Left cardiac atrium (tissue), 4 donors: ENCODE measurements around the gene RALGPS2. TPM values are rescaled to one million over a fixed set of nuclear protein-coding genes. Genes with fewer than 3 reads are reported as not detected.
"Not testable (repeated sequence)": the region's sequence is repeated elsewhere in the genome, so short reads cannot be mapped to it uniquely, and the experiment has no call there.

Experiments used
- ATAC-seq, 2 donors: fragments of 200-7000 bp; cut with Tn5 transposase; one replicate each; pipeline ENCODE4 v1.9.1; 2020; ENCODE audit warnings: mild to moderate bottlenecking in 2 of 2, moderate library complexity in 2 of 2
- DNase-seq: peaks from one replicate; pipeline ENCODE4 v3.0.0-alpha.2; 2020
- intact Hi-C, 2 donors: fragments of 100-400 bp; cut with DNase I; formaldehyde crosslinking; loops; one replicate each; pipeline versions ENCODE4 v1.14.1 to v1.15.1; 2022 to 2023
- total RNA-seq, 2 donors: library from RNA; stranded (reverse); fragmentation: NEBNext Ultra II Directional; extraction: Animal tissue kit (Norgen Biotek cat#: 25700); gene quantifications; one replicate each; pipeline ENCODE4 v1.2.1, GENCODE V29; 2021
- donor health status: DM: no; HTN: yes; CAD: no.
- donor health status: DM: no; HTN: yes; CAD: no; lungs with severe emphysema.
- donor health status: DM: yes; HTN: yes; CAD: no.
- donor health status: Dilated cardiomyopathy.

Gene RALGPS2
- total RNA-seq, 2 donors from 2014 or later, result 9.6 to 17.6 TPM

GRCh38 chr1:178949866-178950265 is 224.8 kb downstream of the RALGPS2 start:
- DNase-seq, intact Hi-C loops, ATAC-seq: not testable (repeated sequence)

DNA sequence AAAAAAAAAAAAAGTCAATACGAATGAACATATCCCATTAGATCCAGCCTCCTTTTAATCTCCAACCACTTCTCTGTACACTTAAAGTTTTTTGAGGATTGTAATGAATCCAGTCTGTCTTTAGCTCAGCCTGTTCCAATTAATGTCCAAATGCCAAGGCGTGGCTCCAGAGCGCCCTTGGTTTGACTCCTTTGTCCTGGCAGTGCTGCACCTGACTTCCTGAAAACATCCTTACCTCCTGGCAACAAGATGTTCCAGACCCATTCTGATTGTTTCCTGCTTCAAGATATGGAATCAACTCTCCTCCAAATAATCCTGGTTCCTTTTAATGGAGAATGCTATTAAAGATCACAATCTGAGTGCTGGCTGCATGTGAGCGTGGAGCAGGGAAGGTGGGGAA is 226.6 kb downstream of the RALGPS2 start:
- ATAC-seq (no peak), DNase-seq (no peak)
- intact Hi-C loops, result no loop called here

GRCh38 chr1:178953034-178953433 is 228.0 kb downstream of the RALGPS2 start:
- ATAC-seq (peak; percentile 50 to 83), DNase-seq (no peak)
- intact Hi-C loops, result no loop called here

DNA sequence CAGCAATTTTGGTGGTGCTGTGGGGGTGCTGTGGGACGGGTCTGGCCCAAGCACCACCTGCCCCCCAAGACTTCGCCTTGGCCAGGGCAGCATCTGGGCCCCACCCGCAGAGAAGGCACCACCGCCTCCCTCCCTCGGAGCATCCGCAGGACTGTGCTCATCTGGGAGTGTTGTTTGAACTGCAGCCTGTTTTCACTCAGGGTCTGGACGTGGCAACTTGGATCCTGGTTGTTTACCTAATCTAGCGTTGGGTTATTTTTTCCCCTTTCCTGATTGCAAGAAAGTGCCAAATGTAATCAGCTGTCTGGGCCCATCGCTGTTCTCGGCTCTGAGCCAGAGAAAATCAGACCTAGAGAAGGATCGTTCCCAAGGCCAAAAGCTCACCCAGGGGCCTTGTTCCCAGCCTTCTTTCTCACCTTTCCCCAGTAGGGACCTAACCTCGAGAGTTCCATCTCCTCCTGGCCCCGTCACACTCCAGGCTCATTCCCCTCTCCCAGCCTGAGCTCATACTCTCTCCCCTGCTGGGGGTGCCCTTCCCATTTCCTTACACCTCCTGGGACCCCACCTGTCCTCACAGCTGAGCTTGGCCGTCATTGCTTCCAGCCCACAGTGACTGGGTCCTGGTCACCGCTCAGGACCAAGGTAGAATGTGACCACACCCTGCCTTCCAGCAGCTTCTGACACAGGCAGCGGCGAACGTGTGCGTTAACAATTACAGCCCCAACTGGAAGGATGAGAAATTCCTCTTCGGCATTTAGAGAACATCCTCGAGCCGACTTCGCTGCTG is 228.7 kb downstream of the RALGPS2 start:
- DNase-seq (no peak), ATAC-seq (peak in 1 of 2 donors; percentile 61)
- intact Hi-C loops, result no loop called here

- no peak for DNase-seq
- ATAC-seq, result no peak
- intact Hi-C loops, result no loop called here
Measured at GRCh38 chr1:178954325-178954690, 229.3 kb downstream of the RALGPS2 start.

- intact Hi-C loops, result no loop called here
- ATAC-seq (no peak), DNase-seq (no peak)
Measured at GRCh38 chr1:178954937-178955336, 229.9 kb downstream of the RALGPS2 start.

GRCh38 chr1:178955391-178955954 is 230.4 kb downstream of the RALGPS2 start:
- ATAC-seq (no peak), DNase-seq (no peak)
- intact Hi-C loops, result no loop called here

DNA sequence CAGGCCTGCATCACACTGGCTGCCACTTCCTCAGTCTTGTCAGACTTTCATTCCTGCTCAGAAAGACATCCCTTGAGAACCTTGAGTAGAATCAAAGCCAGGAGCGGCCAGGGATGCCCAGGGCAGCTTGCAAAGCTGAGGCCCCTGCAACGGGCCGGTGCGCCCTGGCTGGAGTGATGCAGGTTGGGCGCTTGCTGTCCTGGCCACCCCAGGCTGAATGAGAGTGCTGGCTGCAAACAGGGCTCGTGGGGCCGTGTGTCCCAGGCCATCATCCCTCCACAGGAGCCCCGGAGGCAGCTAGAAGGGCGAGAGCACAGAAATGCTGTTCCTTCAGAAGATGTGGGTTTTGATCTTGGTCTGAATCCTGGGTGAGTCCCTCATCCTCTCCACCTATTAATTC is 233.4 kb downstream of the RALGPS2 start:
- intact Hi-C loops, result no loop called here
- DNase-seq, result no peak
- no peak for ATAC-seq

DNA sequence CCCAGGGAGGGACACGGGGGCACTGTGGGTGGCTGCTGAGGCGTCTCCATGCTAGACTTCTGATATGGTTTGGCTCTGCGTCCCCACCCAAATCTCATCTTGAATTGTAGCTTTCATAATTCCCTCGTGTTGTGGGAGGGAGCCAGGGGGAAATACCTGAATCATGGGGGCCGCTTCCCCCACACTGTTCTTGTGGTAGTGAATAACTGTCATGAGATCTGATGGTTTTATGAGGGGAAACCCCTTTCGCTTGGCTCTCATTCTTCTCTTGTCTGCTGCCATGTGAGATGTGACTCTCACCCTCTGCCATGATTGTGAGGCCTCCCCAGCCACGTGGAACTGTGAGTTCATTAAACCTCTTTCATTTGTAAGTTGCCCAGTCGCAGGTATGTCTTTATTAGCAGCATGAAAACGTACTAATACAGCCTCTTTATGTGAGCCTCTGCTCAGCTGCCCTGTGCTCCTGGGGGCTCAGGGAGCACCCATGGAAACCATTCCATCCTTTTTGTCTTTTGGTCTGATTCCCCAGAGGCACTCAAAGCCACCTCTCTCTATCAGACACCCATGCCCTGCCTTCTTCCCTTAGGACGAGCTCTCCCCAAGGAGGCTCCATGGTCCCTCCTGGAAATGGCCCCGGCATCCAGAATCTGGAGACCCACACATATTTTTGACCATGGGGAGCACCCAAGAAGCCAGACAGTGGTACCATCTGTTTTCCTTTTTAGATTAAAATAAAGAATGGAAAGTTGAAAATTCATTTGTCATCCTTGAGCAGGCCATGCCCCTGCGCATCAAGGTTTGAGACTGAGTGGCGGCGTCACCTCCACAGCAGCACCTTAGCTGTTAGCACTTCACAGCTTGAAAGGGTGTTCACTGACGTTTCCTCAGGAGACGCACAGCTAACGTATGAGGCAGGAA is 234.8 kb downstream of the RALGPS2 start:
- intact Hi-C loops, result no loop called here
- DNase-seq (no peak), ATAC-seq (no peak)

DNA sequence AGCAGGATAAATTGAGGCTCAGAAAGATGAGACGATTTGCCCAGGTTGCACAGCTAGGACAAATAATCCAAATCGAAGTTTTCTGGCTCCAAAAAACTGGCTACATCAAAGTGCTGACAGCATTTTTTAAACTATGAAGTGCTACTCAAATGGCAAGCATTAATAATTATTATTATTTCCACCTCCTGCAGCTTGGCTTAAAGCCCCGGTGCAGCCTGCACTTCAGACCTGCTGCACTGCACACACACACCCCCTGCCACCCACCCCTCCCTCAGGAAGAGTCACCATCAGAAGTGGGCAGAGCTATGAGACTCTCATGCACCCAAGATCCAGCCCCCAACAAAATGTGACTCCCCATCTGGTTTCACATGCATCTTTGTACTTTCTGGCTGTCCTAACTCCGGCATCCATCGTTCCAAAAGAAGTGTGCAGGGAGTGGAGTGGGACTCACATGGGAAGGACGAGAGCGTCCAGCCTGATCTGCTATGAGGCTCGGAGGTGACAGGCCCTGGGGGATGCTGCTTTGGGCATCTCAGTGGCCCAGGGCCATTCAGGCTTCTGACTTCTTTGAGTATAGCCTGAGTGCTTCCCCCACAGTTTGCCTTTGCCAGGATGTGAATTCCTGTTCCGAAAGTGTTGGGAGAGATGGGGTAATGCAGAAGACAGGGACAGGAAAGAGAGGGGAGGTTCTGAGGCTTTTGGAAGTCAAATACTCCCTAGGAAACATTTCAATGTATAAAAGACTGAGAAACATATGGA is 235.6 kb downstream of the RALGPS2 start:
- ATAC-seq, result no peak
- intact Hi-C loops, result no loop called here
- DNase-seq, result no peak

- DNase-seq, result no peak
- intact Hi-C loops, result no loop called here
- ATAC-seq, result no peak
Measured at GRCh38 chr1:178961331-178961730, 236.3 kb downstream of the RALGPS2 start.

DNA sequence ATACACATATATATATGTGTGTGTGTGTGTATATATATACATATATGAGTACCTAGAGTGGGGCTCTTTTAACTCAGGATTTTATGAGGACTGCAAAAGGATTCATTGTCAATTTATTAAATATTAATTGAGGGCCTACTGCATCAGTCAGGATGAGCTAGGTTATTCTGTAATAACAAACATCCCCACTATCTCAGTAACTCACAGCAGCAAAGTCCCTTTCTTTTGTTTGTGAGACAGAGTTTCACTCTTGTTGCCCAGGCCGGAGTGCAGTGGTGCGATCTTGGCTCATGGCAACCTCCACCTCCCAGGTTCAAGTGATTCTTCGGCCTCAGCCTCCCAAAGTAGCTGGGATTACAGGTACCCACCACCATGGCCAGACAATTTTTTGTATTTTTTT is 236.8 kb downstream of the RALGPS2 start:
- DNase-seq (no peak), ATAC-seq (no peak)
- intact Hi-C loops, result no loop called here

GRCh38 chr1:178962853-178963711 is 238.0 kb downstream of the RALGPS2 start:
- peak in 1 of 2 donors; percentile 44 for ATAC-seq
- no peak for DNase-seq
- intact Hi-C loops, result no loop called here

DNA sequence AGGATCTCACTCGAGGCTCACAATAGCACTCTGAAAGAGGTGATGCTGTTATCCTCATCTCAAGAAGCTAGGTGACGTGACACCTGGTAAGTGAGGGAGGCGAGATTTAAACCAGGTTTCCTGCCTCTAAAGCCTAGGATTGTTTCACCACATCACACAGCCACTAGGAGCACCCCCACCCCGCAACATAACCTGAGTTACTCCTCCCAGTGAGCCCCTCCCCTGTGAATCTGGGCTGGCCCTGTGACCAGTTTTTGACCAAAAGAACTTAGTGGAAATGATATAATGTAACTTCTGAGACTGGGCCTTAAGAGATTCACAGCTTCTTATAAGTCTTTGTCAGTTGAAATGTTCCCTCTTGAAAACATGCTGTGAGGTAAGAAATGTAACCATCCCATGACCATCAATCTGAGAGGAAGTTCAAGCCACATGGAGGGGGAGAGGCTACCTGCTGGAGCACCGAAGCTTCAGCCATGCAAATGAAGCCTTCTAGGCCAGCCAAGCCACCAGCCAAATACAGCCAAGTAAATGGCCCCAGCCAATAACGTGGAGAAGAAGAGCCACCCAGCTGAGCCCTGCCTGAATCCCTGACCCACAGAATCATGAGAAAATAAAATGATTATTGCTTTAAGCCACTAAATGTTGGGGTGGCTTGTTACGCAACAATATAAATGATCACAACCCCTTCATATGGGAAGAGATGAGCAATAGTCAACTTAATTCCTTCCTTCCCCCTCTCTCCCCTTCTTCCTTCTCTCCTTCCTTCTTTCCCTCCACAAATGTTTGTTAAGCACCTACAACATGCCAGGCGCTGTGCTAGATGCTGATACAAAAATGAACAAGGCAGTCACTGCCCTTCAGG is 239.7 kb downstream of the RALGPS2 start:
- intact Hi-C loops, result no loop called here
- no peak for ATAC-seq
- DNase-seq, result no peak

DNA sequence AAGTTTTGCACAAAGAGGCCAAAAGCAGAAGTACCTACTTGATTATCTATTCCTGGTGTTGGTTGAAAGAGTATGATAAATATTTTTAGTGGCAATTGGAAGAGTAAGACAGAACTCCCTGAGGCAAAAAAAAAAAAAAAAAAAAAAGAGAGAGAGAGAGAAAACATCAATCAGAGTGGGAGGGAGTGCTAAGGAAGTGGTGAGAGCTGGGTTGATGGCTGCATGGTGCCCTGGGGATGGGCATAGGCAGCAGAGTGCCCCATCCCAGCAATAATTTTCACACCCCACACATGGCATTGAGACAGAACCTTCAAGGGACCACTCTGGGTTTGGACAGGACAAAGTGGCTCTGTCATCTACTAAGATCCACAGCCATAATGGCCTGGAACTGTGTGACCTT is 241.3 kb downstream of the RALGPS2 start:
- intact Hi-C loops, result no loop called here
- no peak for DNase-seq
- no peak for ATAC-seq

GRCh38 chr1:178969226-178969987 is 244.4 kb downstream of the RALGPS2 start:
- intact Hi-C loops, result no loop called here
- DNase-seq (no peak), ATAC-seq (no peak)

GRCh38 chr1:178970184-178970583 is 245.1 kb downstream of the RALGPS2 start:
- ATAC-seq, result no peak

More at GRCh38 chr1:178970184-178970583, 245.1 kb downstream of the RALGPS2 start:
- DNase-seq, result no peak
- intact Hi-C loops, result no loop called here
